ENCODE measurements around the gene DBET.
"Not testable (repeated sequence)": the region's sequence is repeated elsewhere in the genome, so short reads cannot be mapped to it uniquely, and the experiment has no call there.

Gene DBET

GRCh38 chr4:190049378-190050239 is 14.7 kb upstream of the DBET start:
- not testable (repeated sequence) for DNase-seq

- not testable (repeated sequence) for DNase-seq
These were observed 5.3 kb upstream of the DBET start for GRCh38 chr4:190058997-190059396.

GRCh38 chr4:190064805-190065204 is 503 bp downstream of the DBET start:
- not testable (repeated sequence) for DNase-seq

- not testable (repeated sequence) for DNase-seq
These were observed 4.0 kb downstream of the DBET start for GRCh38 chr4:190068351-190068750.

- not testable (repeated sequence) for DNase-seq
These were observed 28.8 kb downstream of the DBET start for GRCh38 chr4:190093052-190093451.

GRCh38 chr4:190094031-190094430 is 29.7 kb downstream of the DBET start:
- not testable (repeated sequence) for DNase-seq

- DNase-seq, result not testable (repeated sequence)
These were observed 31.0 kb downstream of the DBET start for GRCh38 chr4:190095335-190095734.

- not testable (repeated sequence) for DNase-seq
These were observed 35.3 kb downstream of the DBET start for GRCh38 chr4:190099605-190100004.

GRCh38 chr4:190101525-190101924 is 37.2 kb downstream of the DBET start:
- not testable (repeated sequence) for DNase-seq

- DNase-seq, result not testable (repeated sequence)
These were observed 41.9 kb downstream of the DBET start for GRCh38 chr4:190106191-190106590.

- DNase-seq, result not testable (repeated sequence)
These were observed 42.5 kb downstream of the DBET start for GRCh38 chr4:190106611-190107480.

GRCh38 chr4:190107766-190108485 is 43.6 kb downstream of the DBET start:
- not testable (repeated sequence) for DNase-seq

- not testable (repeated sequence) for DNase-seq
These were observed 44.5 kb downstream of the DBET start for GRCh38 chr4:190108756-190109155.

- not testable (repeated sequence) for DNase-seq
These were observed 45.2 kb downstream of the DBET start for GRCh38 chr4:190109390-190110011.

- not testable (repeated sequence) for DNase-seq
These were observed 45.7 kb downstream of the DBET start for GRCh38 chr4:190110033-190110432.

GRCh38 chr4:190110570-190111295 is 46.4 kb downstream of the DBET start:
- DNase-seq, result not testable (repeated sequence)

- DNase-seq, result not testable (repeated sequence)
These were observed 48.6 kb downstream of the DBET start for GRCh38 chr4:190112879-190113278.

- DNase-seq, result not testable (repeated sequence)
These were observed 50.7 kb downstream of the DBET start for GRCh38 chr4:190114991-190115390.
